GM23248 (cell line): Measurements from ENCODE around the gene NAA20.

Experiments used
- EZH2 ChIP-seq: fragments of 200-600 bp; sonication (generic); IDR thresholded peaks from 2 replicates; pipeline ENCODE4 v1.6.1; 2018; ENCODE audit warnings: antibody characterized with exemption, mild to moderate bottlenecking; ENCODE audit not compliant: insufficient read depth, poor library complexity, severe bottlenecking
- EZH2phosphoT487 ChIP-seq: fragments of 200-600 bp; sonication (generic); IDR thresholded peaks from 2 replicates; pipeline ENCODE4 v1.6.1; 2018; ENCODE audit warnings: antibody characterized with exemption, moderate library complexity, mild to moderate bottlenecking, low read depth; ENCODE audit not compliant: insufficient read depth

GRCh38 chr20:19974630-19975435 is 42.3 kb upstream of the NAA20 start:
- TF ChIP-seq EZH2 (no peak), EZH2phosphoT487 (no peak)
